ENCODE data around the gene SEMA5B.

DNA sequence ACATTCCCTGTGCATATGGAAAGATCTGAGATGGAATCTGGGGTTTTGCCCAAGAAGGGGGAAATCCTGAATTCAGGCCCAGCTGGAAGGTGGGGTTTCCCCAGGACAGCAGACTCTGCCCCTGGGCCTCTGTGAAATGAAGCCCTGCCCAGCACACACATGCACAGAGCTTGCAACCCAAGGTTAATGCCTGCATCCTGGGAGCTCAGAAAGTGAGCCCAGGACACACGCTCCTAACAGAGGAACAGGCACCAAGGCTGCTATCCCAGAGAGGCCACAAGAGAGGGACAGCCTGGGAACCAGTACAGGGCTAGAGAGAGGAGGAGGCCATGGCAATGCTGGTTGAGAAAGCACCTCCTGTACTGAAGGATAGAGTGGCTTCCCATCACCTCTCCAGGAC is 16.1 kb downstream of the SEMA5B start:
- no peak for TF ChIP-seq ZNF274 (IDR thresholded peaks at IDR 0.05; ENCODE audit: low read depth, low read length)
- TF ChIP-seq SUZ12 (IDR thresholded peaks at IDR 0.05; ENCODE audit: extremely low read depth, insufficient read depth, insufficient read length), result no peak
- TF ChIP-seq YY1 (IDR thresholded peaks at IDR 0.05; ENCODE audit: insufficient read depth, insufficient read length), result no peak

All from NT2/D1 (cell line).